AG10803 (cell line): ENCODE measurements around the gene ANKRD22.
A peak's percentile ranks its signal among the peaks of the same experiment; 100 is the strongest.

Experiments
- DNase-seq: peaks from one replicate; pipeline ENCODE4 v3.0.0; 2010; ENCODE audit warnings: low read depth
- H3K4me3 ChIP-seq: 2 replicates; pipeline ENCODE4 v1.5.1; 2011; ENCODE audit warnings: mild to moderate bottlenecking, low read length, control low read depth
- CTCF ChIP-seq: conservative IDR thresholded peaks from 2 replicates; pipeline ENCODE4 v1.5.1; 2011; ENCODE audit warnings: mild to moderate bottlenecking, low read length, control low read depth, inconsistent platforms

The ANKRD22 gene

GRCh38 chr10:88835096-88835909 is 16.3 kb downstream of the ANKRD22 start:
- peak; percentile 94 for TF ChIP-seq CTCF
- no peak overlapping the region for H3K4me3 ChIP-seq
- peak; percentile 84 for DNase-seq

DNA sequence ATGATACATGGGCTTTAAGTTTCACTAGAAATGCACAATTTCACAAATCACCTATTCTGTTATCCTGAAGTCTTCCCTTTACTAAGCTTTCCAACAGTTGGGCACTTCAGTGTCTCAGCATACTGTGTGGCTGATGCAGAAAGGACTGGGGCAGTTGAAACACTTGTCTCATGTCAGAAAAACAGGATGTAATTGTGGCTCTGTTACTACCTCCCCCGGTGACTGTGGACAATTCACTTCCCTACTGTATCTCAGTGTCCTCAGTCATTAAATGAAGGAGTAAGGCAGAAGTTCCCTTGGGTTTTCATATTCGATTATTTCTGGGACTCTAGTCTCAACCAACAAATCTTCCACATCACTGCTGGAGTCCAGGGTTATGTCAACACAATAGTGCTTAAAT is 17.9 kb downstream of the ANKRD22 start:
- H3K4me3 ChIP-seq = no peak overlapping the region
- no peak for DNase-seq
- no peak for TF ChIP-seq CTCF

- TF ChIP-seq CTCF = no peak
- DNase-seq = no peak
- no peak overlapping the region for H3K4me3 ChIP-seq
Measured at GRCh38 chr10:88833156-88833555, 18.5 kb downstream of the ANKRD22 start.

- no peak overlapping the region for H3K4me3 ChIP-seq
- DNase-seq = no peak
- TF ChIP-seq CTCF = no peak
Measured at GRCh38 chr10:88832376-88832775, 19.3 kb downstream of the ANKRD22 start.

DNA sequence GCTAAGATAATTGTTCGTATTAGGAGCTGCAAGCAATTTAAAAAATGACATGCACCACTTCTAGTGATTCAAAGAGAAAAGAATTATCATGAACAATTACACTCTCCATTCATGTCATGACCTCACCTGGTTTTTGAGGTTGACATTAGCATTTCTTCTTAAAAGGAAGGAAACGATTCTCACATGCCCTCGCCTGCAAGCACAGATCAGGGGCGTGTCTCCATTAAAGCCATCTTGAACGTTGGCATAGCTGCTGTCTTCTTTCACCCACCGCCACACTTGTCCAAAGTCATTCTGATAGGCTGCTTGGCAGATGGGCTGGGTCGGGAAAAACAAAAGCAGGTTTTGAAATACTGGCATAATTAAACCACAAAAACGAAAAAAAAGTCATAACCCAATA is 19.9 kb downstream of the ANKRD22 start:
- no peak overlapping the region for H3K4me3 ChIP-seq
- no peak for DNase-seq
- TF ChIP-seq CTCF = no peak

DNA sequence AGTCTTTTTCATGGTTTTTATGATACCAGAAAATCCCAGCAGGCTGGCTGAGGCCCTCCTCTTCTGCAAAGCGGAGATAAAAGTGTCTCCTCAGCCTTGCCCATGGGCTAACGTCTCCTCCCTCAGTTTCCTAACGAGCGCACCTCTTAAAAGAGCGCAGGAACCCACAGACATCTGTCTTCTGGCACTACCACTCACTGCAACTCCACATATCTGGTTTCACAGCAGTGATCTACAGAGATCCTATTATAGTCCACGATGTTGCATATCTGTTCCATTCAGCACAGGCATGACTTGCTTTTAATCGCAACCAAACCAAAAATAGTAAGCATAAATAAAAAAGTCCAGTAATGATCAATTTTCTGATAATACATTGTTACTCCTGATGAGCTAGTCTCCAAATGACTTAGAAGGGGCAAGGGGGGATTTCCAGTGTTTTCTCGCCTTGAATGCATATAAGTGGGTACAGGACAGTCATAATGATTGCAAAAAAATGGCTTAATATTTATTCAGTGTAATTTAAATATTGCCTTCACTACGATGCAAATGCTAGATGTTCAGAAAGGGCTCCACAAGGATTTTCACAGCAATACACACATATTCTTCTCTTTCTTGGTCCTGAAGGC is 20.9 kb downstream of the ANKRD22 start:
- H3K4me3 ChIP-seq = no peak overlapping the region
- no peak for DNase-seq
- no peak for TF ChIP-seq CTCF

GRCh38 chr10:88828310-88828709 is 23.3 kb downstream of the ANKRD22 start:
- no peak overlapping the region for H3K4me3 ChIP-seq
- no peak for TF ChIP-seq CTCF
- no peak for DNase-seq
